ENCODE measurements around the gene SYCN.

DNA sequence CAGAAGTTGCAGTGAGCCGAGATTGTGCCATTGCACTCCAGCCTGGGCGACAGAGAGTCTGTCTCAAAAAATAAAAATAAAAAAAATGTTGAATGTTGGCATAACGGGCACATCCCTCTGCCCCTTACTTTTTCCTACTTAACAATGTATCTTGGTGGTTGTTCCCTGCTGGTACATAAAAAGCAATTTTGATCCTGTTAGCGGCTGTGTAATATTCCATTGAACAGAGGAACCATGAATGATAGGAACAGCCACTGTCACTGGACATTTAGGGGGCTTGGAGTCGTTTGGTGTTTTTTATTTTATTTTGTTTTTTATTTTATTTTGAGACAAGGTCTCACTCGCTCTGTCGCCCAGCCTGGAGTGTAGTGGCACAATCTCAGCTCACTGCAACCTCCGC is 17.7 kb downstream of the SYCN start:
- no peak for TF ChIP-seq POLR2A (IDR thresholded peaks at IDR 0.05)
- TF ChIP-seq, protein P1, sequence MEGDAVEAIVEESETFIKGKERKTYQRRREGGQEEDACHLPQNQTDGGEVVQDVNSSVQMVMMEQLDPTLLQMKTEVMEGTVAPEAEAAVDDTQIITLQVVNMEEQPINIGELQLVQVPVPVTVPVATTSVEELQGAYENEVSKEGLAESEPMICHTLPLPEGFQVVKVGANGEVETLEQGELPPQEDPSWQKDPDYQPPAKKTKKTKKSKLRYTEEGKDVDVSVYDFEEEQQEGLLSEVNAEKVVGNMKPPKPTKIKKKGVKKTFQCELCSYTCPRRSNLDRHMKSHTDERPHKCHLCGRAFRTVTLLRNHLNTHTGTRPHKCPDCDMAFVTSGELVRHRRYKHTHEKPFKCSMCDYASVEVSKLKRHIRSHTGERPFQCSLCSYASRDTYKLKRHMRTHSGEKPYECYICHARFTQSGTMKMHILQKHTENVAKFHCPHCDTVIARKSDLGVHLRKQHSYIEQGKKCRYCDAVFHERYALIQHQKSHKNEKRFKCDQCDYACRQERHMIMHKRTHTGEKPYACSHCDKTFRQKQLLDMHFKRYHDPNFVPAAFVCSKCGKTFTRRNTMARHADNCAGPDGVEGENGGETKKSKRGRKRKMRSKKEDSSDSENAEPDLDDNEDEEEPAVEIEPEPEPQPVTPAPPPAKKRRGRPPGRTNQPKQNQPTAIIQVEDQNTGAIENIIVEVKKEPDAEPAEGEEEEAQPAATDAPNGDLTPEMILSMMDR (IDR thresholded peaks at IDR 0.05), result no peak

All from tibial nerve (tissue), 3 donors.